HCT116 (cell line): ENCODE results near the gene GHDC.

Source experiments
- CEBPB ChIP-seq: IDR thresholded peaks from 2 replicates; pipeline ENCODE4 v1.6.1; 2012; ENCODE audit warnings: low read depth
- CTCF ChIP-seq, 3 experiments: fragments of 200-600 bp in 1 of 3; sonication (generic) in 1 of 3; IDR thresholded peaks in 2 of 3; conservative IDR thresholded peaks in 1 of 3; 2 replicates each; pipeline ENCODE4 v1.5.1; 2012 to 2017; ENCODE audit warnings: low read depth in 2 of 3, low read length in 2 of 3, antibody characterized with exemption in 1 of 3, borderline replicate concordance in 1 of 3, control low read depth in 1 of 3, mild to moderate bottlenecking in 1 of 3, mixed read lengths in 1 of 3, mixed run types in 1 of 3, moderate library complexity in 1 of 3; ENCODE audit not compliant: insufficient read depth in 1 of 3
- YY1 ChIP-seq: IDR thresholded peaks from 2 replicates; pipeline ENCODE4 v1.6.1; 2011; ENCODE audit warnings: low read length, low read depth, moderate library complexity, mild to moderate bottlenecking; ENCODE audit not compliant: insufficient replicate concordance; ENCODE audit errors: extremely low read depth

- no peak for TF ChIP-seq YY1
- no peak for TF ChIP-seq CTCF (IDR thresholded peaks at IDR 0.05 in 2 of 3, conservative IDR thresholded peaks at IDR 0.05 in 1 of 3; ENCODE audit: borderline replicate concordance in 1 of 3, insufficient read depth in 1 of 3, low read depth in 2 of 3, low read length in 2 of 3)
- TF ChIP-seq CEBPB, result no peak
These were observed 49.2 kb upstream of the GHDC start for GRCh38 chr17:42243493-42243982.
